SJSA1 (cell line): Measurements from ENCODE around the gene DDN. TPM values are rescaled to one million over a fixed set of nuclear protein-coding genes. Genes with fewer than 3 reads are reported as not detected.

Source experiments
- DNase-seq, 2 experiments: peaks; one replicate each; pipeline ENCODE4 v3.0.0-alpha.2; 2015 to 2020; ENCODE audit warnings: low spot score in 2 of 2, low read depth in 1 of 2
- H3K27ac ChIP-seq: fragments of 250-450 bp; sonication (Bioruptor Pico); 2 replicates; pipeline ENCODE4 v1.5.1; 2020; ENCODE audit warnings: mild to moderate bottlenecking, moderate library complexity
- H3K27me3 ChIP-seq: fragments of 250-450 bp; sonication (Bioruptor Pico); replicated peaks from 2 replicates; pipeline ENCODE4 v1.5.1; 2020; ENCODE audit warnings: mild to moderate bottlenecking, moderate library complexity
- H3K36me3 ChIP-seq: fragments of 250-450 bp; sonication (Bioruptor Pico); 2 replicates; pipeline ENCODE4 v1.5.1; 2020; ENCODE audit warnings: mild to moderate bottlenecking
- H3K4me1 ChIP-seq: fragments of 250-450 bp; sonication (Bioruptor Pico); replicated peaks from 2 replicates; pipeline ENCODE4 v1.6.1; 2021; ENCODE audit warnings: mild to moderate bottlenecking
- H3K4me3 ChIP-seq: fragments of 250-450 bp; sonication (Bioruptor Pico); 2 replicates; pipeline ENCODE4 v1.5.1; 2020; ENCODE audit warnings: mild to moderate bottlenecking
- H3K9me3 ChIP-seq: fragments of 250-450 bp; sonication (Bioruptor Pico); replicated peaks from 2 replicates; pipeline ENCODE4 v1.5.1; 2020; ENCODE audit warnings: mild to moderate bottlenecking
- total RNA-seq: library from RNA; depleted of rRNA; stranded (reverse); fragments of >200 nt; shearing (Covaris generic); gene quantifications from 2 replicates; pipeline ENCODE4 v1.2.3, GENCODE V29; 2014

Gene DDN
- total RNA-seq, 1 experiment from 2014 or later: 0.34 TPM

DNA sequence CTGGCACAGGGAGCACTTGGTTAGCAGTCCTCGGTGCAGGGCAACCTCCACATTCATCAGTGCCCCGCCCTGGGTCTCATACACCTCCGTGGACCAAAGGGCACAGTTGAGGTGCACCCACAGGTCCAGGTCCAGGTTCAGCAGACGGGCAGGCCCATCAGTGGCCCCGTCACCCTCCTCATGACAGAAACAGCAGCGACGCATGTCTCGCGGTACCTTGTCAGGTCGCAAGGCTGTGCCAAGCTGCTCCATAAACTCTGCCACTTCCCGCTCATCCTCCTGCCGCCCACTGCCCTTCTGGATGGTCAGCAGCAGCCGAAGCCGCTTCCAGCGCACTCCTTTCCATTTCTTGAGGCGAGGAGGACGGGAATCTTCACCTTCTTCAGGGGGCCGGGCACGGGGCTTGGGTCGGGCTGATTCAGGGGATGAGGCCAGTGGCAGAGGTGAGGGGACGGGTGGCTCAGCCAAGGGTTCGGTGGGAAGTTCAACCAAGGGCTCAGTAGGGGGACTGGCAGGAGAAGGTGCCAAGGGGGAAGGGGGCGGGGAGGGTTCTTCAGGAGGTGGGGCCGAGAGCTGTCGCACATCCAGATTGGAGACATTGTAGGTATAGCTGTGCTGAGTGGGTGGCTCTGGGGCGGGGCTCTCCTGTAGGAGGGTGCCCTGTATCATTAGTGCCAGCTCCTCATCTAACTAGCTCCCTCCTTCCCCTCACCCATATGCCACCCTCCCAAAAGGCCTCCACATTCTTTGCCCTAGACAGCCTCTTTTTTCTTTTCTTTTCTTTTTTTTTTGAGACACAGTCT lies 27.7 kb upstream of the DDN start:
- no peak for DNase-seq
- Histone ChIP-seq H3K27ac (no peak overlapping the region), H3K27me3 (no peaks in the 10 kb centered on the region), H3K4me1 (no peaks in the 10 kb centered on the region), H3K4me3 (no peak overlapping the region), H3K36me3 (peaks cover 92% of the 10 kb centered on the region), H3K9me3 (no peaks in the 10 kb centered on the region)

DNA sequence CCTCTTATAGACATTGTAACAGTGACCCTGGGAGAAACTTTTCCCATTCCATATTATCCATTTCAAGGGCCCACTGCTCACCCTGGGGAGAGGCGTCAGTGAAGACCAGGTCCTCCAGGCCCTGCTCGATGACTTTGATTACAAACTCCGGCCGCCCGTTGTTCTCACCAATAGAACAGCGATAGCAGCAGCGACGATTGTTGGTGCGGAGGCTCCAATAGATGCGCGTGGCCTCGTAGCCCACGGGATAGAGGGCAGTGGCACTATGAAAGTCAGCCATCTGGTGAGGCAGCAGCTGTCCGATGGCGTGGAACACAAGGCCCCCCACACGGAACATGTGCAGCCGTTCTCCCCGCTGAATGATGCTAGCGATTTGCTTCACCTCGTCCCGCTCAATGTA lies 26.9 kb upstream of the DDN start:
- Histone ChIP-seq H3K27me3 (no peaks in the 10 kb centered on the region), H3K4me3 (no peak overlapping the region), H3K27ac (no peak overlapping the region), H3K36me3 (peaks cover 91% of the 10 kb centered on the region), H3K4me1 (no peaks in the 10 kb centered on the region), H3K9me3 (no peaks in the 10 kb centered on the region)
- DNase-seq: no peak

DNA sequence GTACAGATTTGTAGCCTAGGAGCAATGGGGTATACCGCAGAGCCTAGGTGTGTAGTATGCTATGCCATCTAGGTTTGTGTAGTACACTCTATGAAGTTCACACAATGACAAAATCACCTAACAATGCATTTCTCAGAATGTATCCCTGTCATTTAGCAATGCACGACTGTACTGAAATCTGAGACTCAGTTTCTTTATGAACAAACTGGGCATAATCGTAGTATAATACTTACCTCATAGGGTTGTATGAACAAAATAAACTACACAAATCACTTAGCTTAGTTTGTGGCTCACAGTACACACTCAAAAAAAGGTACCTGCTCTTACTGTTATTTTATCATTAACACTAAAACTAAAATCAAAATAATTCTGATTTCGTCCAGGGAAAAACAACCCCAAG lies 26.3 kb upstream of the DDN start:
- H3K9me3 ChIP-seq: no peaks in the 10 kb centered on the region
- DNase-seq: no peak
- no peaks in the 10 kb centered on the region for H3K27me3 ChIP-seq
- no peaks in the 10 kb centered on the region for H3K4me1 ChIP-seq
- H3K27ac ChIP-seq: no peak overlapping the region
- H3K4me3 ChIP-seq: no peak overlapping the region
- peaks cover 85% of the 10 kb centered on the region for H3K36me3 ChIP-seq

DNA sequence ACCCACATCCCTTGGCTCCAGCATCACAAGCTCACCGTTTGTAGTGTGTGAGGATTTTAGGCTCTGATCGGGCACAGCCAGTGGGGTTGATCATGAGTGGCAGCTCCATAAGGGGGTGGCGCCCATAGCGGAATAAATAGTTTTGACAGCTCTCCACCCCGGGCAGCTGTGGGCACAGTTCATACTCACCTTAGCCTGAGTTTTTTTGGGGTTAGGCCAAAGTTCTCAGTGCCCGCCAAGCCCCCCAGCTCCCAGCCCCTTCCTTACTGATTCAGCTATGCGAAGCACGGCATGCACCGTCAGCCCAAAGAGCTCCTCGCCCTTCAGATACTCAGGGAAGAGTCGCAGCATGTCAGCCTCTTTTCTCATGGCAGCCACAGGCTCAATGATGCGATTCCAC lies 25.4 kb upstream of the DDN start:
- H3K4me1 ChIP-seq: no peaks in the 10 kb centered on the region
- no peak overlapping the region for H3K27ac ChIP-seq
- DNase-seq: no peak
- no peaks in the 10 kb centered on the region for H3K9me3 ChIP-seq
- H3K4me3 ChIP-seq: no peak overlapping the region
- H3K27me3 ChIP-seq: no peaks in the 10 kb centered on the region
- peaks cover 78% of the 10 kb centered on the region for H3K36me3 ChIP-seq

DNA sequence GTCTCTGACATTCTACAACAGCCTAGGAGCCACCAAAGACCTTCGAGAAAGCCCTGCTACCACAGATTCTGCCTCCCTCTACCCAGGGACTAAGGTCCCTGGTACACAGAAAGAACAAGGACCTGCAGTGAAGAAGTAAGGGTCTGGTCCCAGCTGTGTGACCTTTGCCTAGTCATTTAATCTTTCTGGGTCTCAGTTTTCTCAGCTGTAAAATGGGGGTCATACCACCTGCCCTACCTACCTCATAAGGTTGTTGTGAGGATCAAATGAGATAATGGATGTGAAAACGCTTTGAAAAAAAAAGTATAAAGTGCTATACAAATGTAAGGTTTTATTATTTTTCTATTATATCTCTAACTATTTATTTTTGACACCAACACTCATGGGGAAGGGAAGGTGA lies 24.6 kb upstream of the DDN start:
- DNase-seq: no peak
- no peaks in the 10 kb centered on the region for H3K9me3 ChIP-seq
- no peak overlapping the region for H3K27ac ChIP-seq
- H3K4me3 ChIP-seq: no peak overlapping the region
- peaks cover 71% of the 10 kb centered on the region for H3K36me3 ChIP-seq
- H3K4me1 ChIP-seq: no peaks in the 10 kb centered on the region
- no peaks in the 10 kb centered on the region for H3K27me3 ChIP-seq

DNA sequence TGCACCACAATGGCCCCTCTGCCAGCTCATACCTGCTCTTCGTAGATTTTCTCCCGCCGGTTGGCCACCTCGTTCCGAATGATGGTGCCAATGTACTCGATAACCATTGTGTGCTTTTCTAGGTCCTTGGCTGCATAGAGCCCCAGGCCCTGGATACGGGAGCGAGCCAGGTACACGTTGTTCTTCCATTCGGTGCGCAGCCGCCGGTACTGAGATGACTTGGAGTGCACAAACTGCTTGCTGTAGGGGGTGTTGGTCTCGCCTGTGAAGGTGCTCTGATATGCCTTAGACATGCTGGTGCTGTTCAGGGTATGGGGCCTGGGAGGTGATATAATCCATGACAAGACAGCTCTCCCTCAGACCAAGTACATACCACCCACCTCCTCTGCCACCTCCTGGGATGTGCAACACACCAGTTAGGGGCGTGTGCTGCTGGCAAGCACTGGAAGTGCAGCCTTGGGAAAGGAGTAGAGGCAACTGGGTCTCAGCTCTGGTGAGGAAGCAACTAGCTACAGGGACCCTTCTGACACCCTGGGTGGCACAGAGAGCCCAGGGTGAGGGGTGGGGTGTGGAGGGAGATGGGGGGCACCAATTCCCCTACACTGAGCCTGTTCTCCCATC lies 23.5 kb upstream of the DDN start:
- Histone ChIP-seq H3K4me1 (peaks cover 2% of the 10 kb centered on the region), H3K9me3 (no peaks in the 10 kb centered on the region), H3K27ac (no peak overlapping the region), H3K27me3 (no peaks in the 10 kb centered on the region), H3K36me3 (peaks cover 63% of the 10 kb centered on the region), H3K4me3 (no peak overlapping the region)
- no peak for DNase-seq

DNA sequence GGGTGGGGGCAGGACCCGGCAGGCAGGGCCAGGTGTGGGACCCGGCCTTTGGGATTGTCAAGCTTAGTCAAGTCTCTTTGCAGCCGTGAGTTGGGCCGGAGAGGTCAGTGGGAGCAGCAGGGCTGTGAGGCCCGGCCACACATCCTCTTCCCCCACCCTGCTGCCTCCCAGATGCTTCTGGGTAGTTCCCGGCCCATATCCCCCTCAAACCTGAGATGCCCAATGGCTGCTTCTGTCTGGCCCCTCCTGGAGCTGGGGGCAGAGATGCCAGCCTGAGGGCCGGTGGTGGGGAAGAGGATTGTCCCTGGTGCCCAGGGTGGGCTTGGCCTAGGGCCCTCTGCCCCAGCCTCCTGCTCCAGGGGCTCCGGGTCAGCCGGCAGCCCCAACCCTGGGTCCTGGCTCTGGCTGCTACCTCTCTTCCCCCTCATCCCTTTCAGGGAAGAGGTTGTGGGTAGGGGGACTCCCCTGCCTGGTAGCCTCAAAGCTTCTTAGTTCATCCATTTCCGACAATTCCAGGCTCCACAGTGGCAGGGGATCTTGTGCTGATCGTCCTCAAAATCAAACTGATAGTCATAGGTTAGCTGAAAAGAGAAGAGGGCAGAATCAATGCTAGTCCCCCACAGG lies 22.2 kb upstream of the DDN start:
- H3K4me1 ChIP-seq: peaks cover 8% of the 10 kb centered on the region
- no peaks in the 10 kb centered on the region for H3K9me3 ChIP-seq
- H3K27ac ChIP-seq: no peak overlapping the region
- peaks cover 58% of the 10 kb centered on the region for H3K36me3 ChIP-seq
- H3K27me3 ChIP-seq: no peaks in the 10 kb centered on the region
- no peak overlapping the region for H3K4me3 ChIP-seq
- DNase-seq: no peak

DNA sequence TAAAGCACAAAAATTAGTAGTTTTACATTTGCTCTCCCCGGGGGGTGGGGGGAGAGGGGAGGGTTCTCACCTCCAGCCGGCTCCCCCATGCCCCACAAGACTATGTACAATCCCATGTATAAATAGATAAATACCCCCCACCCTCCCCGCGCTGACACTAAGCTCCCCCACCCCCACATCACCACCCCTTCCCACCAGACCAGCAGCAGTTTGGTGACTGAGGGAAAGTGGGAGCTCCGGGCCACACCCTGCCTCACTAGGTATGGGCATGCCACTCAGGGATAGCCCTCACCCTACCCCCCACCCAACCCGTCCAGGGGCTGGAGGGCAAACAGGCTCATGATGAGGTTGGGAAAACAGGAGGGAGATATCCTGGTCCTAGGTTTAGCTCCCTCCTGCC lies 21.3 kb upstream of the DDN start:
- DNase-seq: no peak
- Histone ChIP-seq H3K27me3 (no peaks in the 10 kb centered on the region), H3K27ac (no peak overlapping the region), H3K36me3 (peaks cover 51% of the 10 kb centered on the region), H3K9me3 (no peaks in the 10 kb centered on the region), H3K4me1 (peaks cover 8% of the 10 kb centered on the region), H3K4me3 (no peak overlapping the region)

DNA sequence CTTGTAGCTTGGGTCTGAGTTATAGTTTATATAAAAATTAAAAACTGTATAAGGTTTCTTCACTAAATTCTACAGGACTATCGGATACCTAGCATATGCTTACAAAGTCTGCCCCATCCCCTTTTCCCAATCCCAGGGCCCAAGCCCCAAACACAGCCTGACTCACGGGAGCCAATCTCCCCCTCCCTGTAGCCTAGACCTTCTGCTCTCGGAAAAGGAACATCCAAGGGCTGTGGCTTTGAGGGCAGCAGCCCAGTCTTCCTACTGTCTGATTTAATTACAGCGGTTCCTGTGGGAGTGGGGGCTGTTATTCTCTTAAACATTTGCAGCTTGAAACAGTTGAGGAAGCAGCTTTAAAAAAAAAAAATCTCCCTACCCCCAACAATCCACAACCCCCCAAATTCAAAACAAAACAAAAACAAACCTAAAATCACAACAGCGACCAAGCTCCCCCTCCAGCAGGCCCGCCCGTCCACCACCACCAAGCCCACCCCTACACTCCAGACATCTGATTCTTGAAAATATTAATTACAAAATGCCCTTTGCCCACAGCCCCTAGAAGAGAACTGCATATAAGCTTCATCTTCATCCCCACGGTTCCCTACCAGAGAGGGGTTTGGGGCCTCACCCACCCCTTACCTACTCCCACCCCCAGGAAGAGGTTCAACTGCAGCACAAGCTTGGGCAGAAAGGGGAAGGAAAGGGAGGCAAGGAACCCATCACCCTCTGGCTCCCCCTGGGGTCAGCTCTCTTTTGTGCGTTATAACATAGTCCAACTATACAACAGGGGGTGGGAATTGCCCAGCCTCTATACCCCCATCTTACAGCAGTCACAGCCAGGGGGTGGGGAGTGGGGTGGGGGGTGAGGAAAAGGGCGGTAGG lies 20.5 kb upstream of the DDN start:
- Histone ChIP-seq H3K27ac (no peak overlapping the region; the same call in 1 of the 2 replicates), H3K9me3 (no peaks in the 10 kb centered on the region), H3K4me1 (peaks cover 8% of the 10 kb centered on the region), H3K4me3 (no peak overlapping the region), H3K27me3 (no peaks in the 10 kb centered on the region), H3K36me3 (peaks cover 43% of the 10 kb centered on the region)
- peak in 1 of 2 experiments; percentile 22 for DNase-seq

DNA sequence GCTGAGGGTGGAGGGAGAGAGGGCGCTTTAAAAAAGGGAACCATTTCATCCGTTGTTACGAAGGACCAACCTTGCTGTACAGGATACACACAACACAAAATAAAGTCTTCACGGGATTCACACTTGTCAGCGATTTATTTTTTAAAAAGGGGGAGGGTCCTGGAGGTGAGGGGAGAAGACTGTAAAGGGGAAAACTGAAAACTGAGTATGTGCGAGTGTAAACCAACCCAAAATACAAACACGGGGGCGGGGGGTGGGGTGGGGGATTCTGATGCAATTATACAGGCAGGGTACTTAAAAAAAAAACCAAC lies 19.9 kb upstream of the DDN start:
- H3K27me3 ChIP-seq: no peaks in the 10 kb centered on the region
- H3K27ac ChIP-seq: peak overlapping the region; percentile 82
- H3K36me3 ChIP-seq: peaks cover 37% of the 10 kb centered on the region
- H3K4me3 ChIP-seq: peak overlapping the region; percentile 62
- peaks cover 8% of the 10 kb centered on the region for H3K4me1 ChIP-seq
- H3K9me3 ChIP-seq: no peaks in the 10 kb centered on the region
- DNase-seq: no peak

DNA sequence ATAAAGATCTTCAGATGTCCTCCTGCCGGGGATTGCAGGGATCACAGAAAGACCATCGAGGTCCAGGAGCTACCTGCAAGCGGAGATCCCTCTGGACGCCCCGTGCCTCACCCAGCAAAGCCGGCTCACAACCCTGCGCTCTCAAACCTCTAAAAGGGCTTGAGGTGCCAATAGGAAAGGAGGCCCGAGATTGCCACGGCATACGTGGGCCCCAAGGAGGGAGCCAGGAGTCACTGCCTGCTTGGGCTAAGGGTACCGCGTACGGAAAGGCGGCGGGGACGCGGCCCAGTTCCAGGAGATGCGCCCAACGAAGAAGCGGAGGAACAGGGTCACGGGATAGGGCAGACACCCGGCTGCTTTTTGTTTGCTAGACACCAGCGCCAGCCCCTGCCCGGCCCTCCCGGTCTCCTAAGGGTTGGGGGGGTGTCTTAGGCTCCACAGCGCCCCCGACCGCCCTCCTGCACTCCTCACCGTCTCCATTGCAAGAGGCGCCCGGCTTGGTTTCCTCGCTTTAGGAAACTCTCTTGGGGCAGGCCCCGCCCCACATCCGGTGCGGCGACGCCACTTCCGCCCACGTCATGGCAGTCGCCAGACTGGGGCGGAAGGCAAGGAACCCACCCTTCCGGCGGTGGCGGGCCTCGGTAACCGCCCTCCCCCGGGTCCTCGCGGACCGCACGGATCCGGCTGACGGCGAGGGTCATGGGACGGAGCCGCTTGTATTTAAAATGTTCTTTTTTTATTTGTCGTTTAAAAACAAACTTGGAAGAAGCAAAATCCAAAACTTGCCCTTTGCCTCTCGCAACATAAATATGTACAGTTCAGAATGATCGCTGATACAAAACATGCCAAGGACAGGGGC lies 19.3 kb upstream of the DDN start, which contains the start of gene PRKAG1:
TSS of gene PRKAG1 (minus strand) at position 516 of the 859 bp plus-strand sequence. CDS start at position 480, 36 bp downstream.
- Histone ChIP-seq H3K36me3 (peaks cover 31% of the 10 kb centered on the region), H3K4me3 (peak within 1 kb of the TSS; percentile 62), H3K27ac (peak within 1 kb of the TSS; percentile 82), H3K27me3 (no peaks in the 10 kb centered on the region), H3K4me1 (peaks cover 8% of the 10 kb centered on the region), H3K9me3 (no peaks in the 10 kb centered on the region)
- peak; percentile 96 to 97 for DNase-seq

DNA sequence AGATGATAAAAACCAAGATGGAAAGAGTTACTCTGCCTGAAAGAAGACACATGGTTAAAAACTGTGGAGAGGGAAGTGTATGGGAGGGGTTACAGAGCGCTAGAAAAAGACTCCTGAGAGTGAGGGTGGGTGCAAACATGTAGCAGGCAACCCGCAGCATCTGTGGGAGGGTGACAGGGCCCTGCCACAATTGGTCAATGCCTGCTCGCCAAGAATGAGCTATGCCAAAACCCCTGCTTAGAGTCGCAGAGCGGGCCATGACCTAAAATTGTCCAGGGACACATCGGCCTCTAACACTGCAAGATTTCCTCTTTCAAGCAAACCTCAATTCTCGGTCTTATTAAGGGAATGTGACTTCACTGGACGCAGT lies 18.7 kb upstream of the DDN start:
- no peaks in the 10 kb centered on the region for H3K9me3 ChIP-seq
- H3K27ac ChIP-seq: peak overlapping the region; percentile 82
- DNase-seq: no peak
- no peaks in the 10 kb centered on the region for H3K27me3 ChIP-seq
- H3K4me3 ChIP-seq: peak overlapping the region; percentile 62
- H3K4me1 ChIP-seq: peaks cover 8% of the 10 kb centered on the region
- H3K36me3 ChIP-seq: peaks cover 27% of the 10 kb centered on the region

DNA sequence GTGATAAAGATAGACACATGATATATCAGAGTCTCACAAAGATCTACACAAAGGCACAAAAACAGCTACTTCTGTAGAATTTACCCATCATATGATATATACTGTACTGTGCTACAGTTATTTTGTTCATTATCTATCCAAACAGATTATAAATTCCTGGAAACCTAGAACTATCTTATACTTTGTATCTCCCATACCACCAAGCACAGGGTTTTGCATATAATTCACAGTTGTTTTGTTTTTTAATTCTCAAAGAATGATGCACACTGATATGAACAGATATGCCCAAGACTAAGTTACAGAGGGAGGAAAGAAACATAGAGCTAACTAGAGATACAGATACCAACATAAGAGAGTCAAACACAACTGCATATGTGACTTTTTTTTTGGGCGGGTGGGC lies 16.0 kb upstream of the DDN start:
- Histone ChIP-seq H3K27ac (no peak overlapping the region), H3K4me1 (peaks cover 17% of the 10 kb centered on the region), H3K27me3 (no peaks in the 10 kb centered on the region), H3K36me3 (peaks cover 30% of the 10 kb centered on the region), H3K4me3 (no peak overlapping the region), H3K9me3 (no peaks in the 10 kb centered on the region)
- no peak for DNase-seq
